Aorta (tissue), 5 donors: ENCODE results near the gene IRAK1. TPM values are rescaled to one million over a fixed set of nuclear protein-coding genes. Genes with fewer than 3 reads are reported as not detected.
"Not testable (repeated sequence)": the region's sequence is repeated elsewhere in the genome, so short reads cannot be mapped to it uniquely, and the experiment has no call there.

Experiments
- ATAC-seq: fragments of 200-7000 bp; cut with Tn5 transposase; one replicate; pipeline ENCODE4 v1.9.1; 2022; ENCODE audit warnings: moderate library complexity; ENCODE audit not compliant: low FRiP score
- DNase-seq, 2 donors: peaks; one replicate each; pipeline ENCODE4 v3.0.0-alpha.2; 2020
- H3K27ac ChIP-seq, 2 donors: one replicate each; pipeline ENCODE4 v1.5.1; 2013; ENCODE audit warnings: low read length in 2 of 2, mild to moderate bottlenecking in 2 of 2, moderate library complexity in 2 of 2, control low read depth in 1 of 2, inconsistent platforms in 1 of 2, low read depth in 1 of 2
- H3K27me3 ChIP-seq, 2 donors: one replicate each; pipeline ENCODE4 v1.6.1; 2013; ENCODE audit warnings: control low read depth in 1 of 2, low read length in 1 of 2, mild to moderate bottlenecking in 1 of 2, moderate library complexity in 1 of 2; ENCODE audit not compliant: insufficient read depth in 2 of 2, control insufficient read depth in 1 of 2
- H3K36me3 ChIP-seq, 2 donors: one replicate each; pipeline ENCODE4 v1.6.1; 2013; ENCODE audit warnings: control low read depth in 1 of 2, low read length in 1 of 2, mild to moderate bottlenecking in 1 of 2; ENCODE audit not compliant: insufficient read depth in 2 of 2, control insufficient read depth in 1 of 2
- H3K4me1 ChIP-seq, 2 donors: one replicate each; pipeline ENCODE4 v1.6.1; 2013; ENCODE audit warnings: low read length in 2 of 2, control low read depth in 1 of 2, mild to moderate bottlenecking in 1 of 2, moderate library complexity in 1 of 2; ENCODE audit not compliant: insufficient read depth in 2 of 2, control insufficient read depth in 1 of 2
- H3K4me3 ChIP-seq, 2 donors: one replicate each; pipeline ENCODE4 v1.5.1; 2013; ENCODE audit warnings: low read length in 2 of 2, control low read depth in 1 of 2, mild to moderate bottlenecking in 1 of 2
- H3K9me3 ChIP-seq: one replicate; pipeline ENCODE4 v1.6.1; 2013; ENCODE audit warnings: mild to moderate bottlenecking, low read length; ENCODE audit not compliant: control insufficient read depth
- WGBS, 2 donors: extraction: QIAGEN DNeasy Blood & Tissue Kit; methylation state at CpG; one replicate each; pipeline ENCODE4 v1.1.7; 2013; 5-methylcytosine and 5-hydroxymethylcytosine counted together
- intact Hi-C, 2 donors: fragments of 100-400 bp; cut with DNase I; formaldehyde crosslinking; loops; one replicate each; pipeline versions ENCODE4 v1.14.2 to v1.15.0; 2022
- polyA plus RNA-seq, 2 donors: library from polyadenylated mRNA; stranded (reverse); fragments of 200-250 nt; gene quantifications; one replicate each; pipeline ENCODE4 v1.2.3, GENCODE V29; 2013
- total RNA-seq, 2 donors: library from RNA; stranded (reverse); fragmentation: NEBNext Ultra II Directional; extraction: Animal tissue kit (Norgen Biotek cat#: 25700); gene quantifications; one replicate each; pipeline ENCODE4 v1.2.1, GENCODE V29; 2021
- donor health status: healthy with polysubstance abuse.
- donor health status: Bipolar disorder and iron deficiency.
- donor health status: DM: no; HTN: no; CAD: no.
- donor health status: DM: no; HTN: no; CAD: no.
- donor health status: DM: yes; HTN: yes; CAD: no.

IRAK1 gene
- total and polyA plus RNA-seq, 4 donors: 45.9 to 78.3 (median 61.4) TPM

DNA sequence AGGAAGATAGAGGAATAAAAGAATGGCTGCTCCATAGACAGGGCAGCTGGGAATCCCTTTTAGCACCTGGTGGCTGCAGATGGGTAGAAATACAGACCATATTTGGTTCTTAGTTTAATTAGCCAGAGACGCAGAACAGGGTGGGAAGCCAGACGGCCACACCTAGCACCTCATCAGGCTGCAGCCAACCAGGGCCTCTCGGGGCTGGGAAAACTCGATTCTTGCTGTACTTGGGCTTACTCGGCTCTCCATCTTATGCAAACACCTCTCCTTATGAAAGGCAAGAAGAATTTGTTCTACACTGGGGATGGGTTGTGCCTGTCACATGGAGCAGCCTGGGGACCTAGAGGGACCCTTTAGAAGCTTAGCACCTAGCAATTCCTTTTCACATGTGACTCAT is 19.7 kb downstream of the IRAK1 start:
- ATAC-seq: no peak
- DNase-seq: no peak
- Histone ChIP-seq H3K36me3 (no peaks in the 10 kb centered on the region), H3K4me3 (no peak overlapping the region), H3K27ac (no peak overlapping the region), H3K27me3 (no peaks in the 10 kb centered on the region), H3K9me3 (no peaks in the 10 kb centered on the region), H3K4me1 (no peaks in the 10 kb centered on the region)
- 78 to 81% methylated on average over 5 of the region's 5 CpGs for WGBS, 2 donors
- intact Hi-C loops: no loop called here

DNA sequence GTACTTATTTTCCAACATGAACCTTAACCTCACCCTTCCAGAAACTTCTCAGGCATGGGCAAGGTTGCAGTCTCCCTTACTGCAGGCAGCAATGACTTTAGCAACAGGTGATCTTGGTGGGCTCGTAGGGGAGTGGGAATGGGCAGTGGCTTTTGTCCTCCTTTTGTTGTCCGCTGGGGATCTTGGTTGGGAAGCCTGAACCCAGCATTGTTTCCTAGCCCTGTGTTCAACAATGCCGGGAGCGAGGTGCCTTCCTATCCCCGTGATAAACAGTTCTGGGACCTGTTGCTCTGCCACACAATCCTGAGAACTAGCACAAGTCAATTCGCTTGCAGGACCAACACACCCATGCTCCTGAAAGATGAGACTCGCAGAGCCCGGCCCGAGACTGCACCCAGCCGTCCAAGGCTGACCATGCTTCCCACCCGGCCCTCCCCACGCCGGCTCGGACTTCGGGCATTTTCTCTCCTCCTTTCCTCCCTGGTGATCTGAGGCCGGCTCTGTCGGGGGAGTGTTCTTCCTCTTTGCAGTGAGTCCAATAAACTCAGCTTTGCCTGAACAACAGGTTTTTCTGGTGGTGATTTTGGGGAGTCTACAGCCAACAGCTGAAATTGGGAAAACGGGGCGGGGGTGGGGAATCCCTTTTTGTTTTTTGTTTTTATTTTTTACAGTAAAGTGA is 20.2 kb downstream of the IRAK1 start:
- intact Hi-C loops: no loop called here
- Histone ChIP-seq H3K27ac (no peak overlapping the region), H3K4me3 (no peak overlapping the region), H3K27me3 (no peaks in the 10 kb centered on the region), H3K9me3 (no peaks in the 10 kb centered on the region), H3K36me3 (no peaks in the 10 kb centered on the region), H3K4me1 (no peaks in the 10 kb centered on the region)
- 72 to 77% methylated on average over 19 of the region's 19 CpGs for WGBS, 2 donors
- DNase-seq (no peak), ATAC-seq (no peak)

DNA sequence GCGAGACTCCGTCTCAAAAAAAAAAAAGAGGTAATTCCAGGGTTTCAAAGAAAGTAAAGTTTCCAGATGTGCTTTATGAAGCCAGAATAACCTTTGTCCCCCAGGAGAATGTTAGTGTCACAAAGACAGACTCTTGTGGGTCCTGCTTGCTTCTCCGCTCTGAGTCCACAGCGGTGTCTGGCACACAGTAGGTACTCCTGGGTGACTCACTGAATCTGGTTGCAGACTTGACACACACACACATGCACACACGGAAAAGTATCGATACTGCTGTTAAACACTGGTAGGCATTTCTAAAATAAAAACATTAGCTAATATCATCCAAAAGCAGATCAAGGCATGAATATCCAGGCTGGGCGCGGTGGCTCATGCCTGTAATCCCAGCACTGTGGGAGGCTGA is 24.2 kb downstream of the IRAK1 start:
- 88 to 97% methylated on average over 8 of the region's 8 CpGs for WGBS, 2 donors
- ATAC-seq: no peak
- no peaks in the 10 kb centered on the region for H3K27me3 ChIP-seq
- intact Hi-C loops: no loop called here
- H3K4me3 ChIP-seq: no peak overlapping the region
- no peak for DNase-seq
- no peaks in the 10 kb centered on the region for H3K4me1 ChIP-seq
- no peak overlapping the region for H3K27ac ChIP-seq
- no peaks in the 10 kb centered on the region for H3K9me3 ChIP-seq
- H3K36me3 ChIP-seq: no peaks in the 10 kb centered on the region

DNA sequence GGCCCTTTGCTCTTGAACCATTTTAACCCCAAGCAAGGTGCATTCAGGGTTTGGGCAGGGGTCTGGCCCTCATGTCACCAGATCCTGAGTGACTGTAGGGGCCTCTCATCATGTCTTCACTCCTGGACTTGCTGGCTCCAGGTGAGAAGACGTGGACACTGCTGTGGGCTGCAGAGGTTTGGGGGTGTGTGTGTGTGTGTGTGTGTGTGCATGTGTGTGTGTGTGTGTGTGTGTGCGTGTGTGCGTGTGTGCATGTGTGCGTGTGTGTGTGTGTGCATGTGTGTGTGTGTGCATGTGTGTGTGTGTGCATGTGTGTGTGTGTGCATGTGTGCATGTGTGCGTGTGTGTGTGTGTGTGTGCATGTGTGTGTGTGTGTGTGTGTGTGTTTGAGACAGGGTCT is 25.3 kb downstream of the IRAK1 start:
- DNase-seq, H3K4me3 ChIP-seq, H3K27me3 ChIP-seq, ATAC-seq, intact Hi-C loops, H3K4me1 ChIP-seq, H3K27ac ChIP-seq, H3K36me3 ChIP-seq, H3K9me3 ChIP-seq: not testable (repeated sequence)
- WGBS, 2 donors: 76 to 81% methylated on average over 4 to 5 of the region's 5 CpGs

DNA sequence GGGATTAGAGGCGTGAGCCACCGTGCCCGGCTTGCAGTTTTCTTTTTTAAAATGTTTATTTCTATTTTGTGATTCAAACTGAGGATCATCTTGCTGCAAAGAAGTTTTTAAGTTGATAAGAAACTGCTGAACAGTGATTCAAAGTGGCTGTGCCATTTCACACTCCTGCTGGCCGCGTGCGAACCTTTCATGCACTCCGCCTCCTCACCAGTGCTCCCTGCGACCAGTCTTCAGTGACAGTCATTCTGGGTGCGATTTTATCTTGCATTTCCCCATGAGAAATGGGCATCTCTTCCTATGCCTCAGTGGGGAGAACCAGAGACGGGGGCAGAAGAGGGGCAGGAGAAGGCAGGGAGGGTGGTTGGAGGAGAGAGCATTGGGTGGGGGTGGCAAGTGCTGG is 25.7 kb downstream of the IRAK1 start:
- H3K27ac ChIP-seq: no peak overlapping the region
- intact Hi-C loops: no loop called here
- DNase-seq (no peak), ATAC-seq (no peak)
- H3K4me1 ChIP-seq: no peaks in the 10 kb centered on the region
- no peaks in the 10 kb centered on the region for H3K27me3 ChIP-seq
- no peaks in the 10 kb centered on the region for H3K9me3 ChIP-seq
- 85 to 88% methylated on average over 10 of the region's 10 CpGs for WGBS, 2 donors
- no peak overlapping the region for H3K4me3 ChIP-seq
- H3K36me3 ChIP-seq: no peaks in the 10 kb centered on the region

DNA sequence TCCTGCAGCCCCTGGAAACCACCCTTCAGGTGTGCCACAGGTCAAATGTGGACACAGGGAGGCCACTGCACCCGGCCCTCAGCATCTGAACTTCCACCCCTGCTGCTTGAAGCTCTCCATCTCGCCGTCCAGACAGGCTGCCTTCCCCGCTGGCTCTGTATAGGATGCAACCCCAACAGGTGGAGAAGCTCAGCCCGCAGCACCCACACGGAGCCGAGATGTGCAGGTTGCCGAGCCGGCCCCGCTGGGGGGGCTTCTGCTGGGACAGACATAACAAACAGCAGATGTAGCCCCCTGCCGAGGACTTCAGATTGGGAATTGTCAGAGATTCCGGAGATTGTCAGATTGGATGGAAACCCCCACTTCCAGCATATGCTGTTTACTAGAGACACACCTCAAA is 26.6 kb downstream of the IRAK1 start:
- Histone ChIP-seq H3K27me3 (no peaks in the 10 kb centered on the region), H3K9me3 (no peaks in the 10 kb centered on the region), H3K4me3 (no peak overlapping the region), H3K27ac (no peak overlapping the region), H3K36me3 (no peaks in the 10 kb centered on the region), H3K4me1 (no peaks in the 10 kb centered on the region)
- DNase-seq (no peak), ATAC-seq (no peak)
- intact Hi-C loops: no loop called here
- 83 to 87% methylated on average over 12 of the region's 12 CpGs for WGBS, 2 donors

DNA sequence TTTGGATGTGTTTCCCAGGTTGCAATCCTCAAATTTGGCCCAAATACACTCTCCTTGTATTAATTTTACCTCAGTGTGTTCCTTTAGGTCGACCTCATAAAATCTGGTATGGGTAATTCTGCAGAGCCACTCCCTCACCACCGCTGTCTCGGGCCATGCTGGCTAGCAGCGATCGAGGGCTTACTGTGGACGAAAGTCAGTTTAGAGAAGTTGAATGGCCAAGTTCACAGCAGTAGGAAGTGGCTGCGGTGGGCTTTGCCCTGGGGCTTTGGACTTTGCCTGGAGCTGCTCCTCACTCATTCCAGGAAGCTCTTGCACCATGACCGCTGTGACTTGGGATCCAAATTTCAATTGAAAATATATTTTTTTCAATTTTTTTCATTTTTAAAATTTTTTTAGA is 27.5 kb downstream of the IRAK1 start:
- 91 to 93% methylated on average over 8 of the region's 8 CpGs for WGBS, 2 donors
- no peaks in the 10 kb centered on the region for H3K4me1 ChIP-seq
- H3K9me3 ChIP-seq: no peaks in the 10 kb centered on the region
- DNase-seq: no peak
- no peaks in the 10 kb centered on the region for H3K27me3 ChIP-seq
- H3K4me3 ChIP-seq: no peak overlapping the region
- no peak for ATAC-seq
- no peaks in the 10 kb centered on the region for H3K36me3 ChIP-seq
- intact Hi-C loops: no loop called here
- H3K27ac ChIP-seq: no peak overlapping the region

DNA sequence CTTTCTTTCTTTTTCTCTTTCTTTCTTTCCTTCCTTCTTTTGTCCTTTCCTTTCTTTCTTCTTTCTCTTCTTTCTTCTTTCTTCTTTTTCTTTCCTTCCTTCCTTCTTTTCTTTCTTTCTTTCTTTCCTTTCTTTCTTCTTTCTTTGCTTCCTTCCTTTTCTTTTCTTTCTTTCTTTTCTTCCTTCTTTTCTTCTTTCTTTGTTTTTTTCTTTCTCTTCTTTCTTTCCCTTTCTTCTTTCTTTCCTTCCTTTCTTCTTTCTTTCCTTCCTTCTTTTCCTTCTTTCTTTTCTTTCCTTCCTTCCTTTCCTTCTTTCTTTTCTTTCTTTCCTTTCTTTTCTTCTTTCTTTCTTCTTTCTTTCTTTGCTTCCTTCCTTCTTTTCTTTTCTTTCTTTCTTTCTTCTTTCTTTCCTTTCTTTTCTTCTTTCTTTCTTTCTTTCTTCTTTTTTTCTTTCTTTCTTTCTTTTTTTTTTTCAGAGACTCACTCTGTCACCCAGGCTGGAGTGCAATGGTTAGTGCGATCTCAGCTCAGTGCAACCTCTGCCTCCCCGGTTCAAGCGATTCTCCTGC is 28.6 kb downstream of the IRAK1 start:
- intact Hi-C loops: no loop called here
- Histone ChIP-seq H3K27ac (no peak overlapping the region), H3K4me1 (no peaks in the 10 kb centered on the region), H3K27me3 (no peaks in the 10 kb centered on the region), H3K4me3 (no peak overlapping the region), H3K9me3 (no peaks in the 10 kb centered on the region), H3K36me3 (no peaks in the 10 kb centered on the region)
- ATAC-seq: no peak
- no peak for DNase-seq
- WGBS, 2 donors: 97% methylated on average over 3 of the region's 3 CpGs

DNA sequence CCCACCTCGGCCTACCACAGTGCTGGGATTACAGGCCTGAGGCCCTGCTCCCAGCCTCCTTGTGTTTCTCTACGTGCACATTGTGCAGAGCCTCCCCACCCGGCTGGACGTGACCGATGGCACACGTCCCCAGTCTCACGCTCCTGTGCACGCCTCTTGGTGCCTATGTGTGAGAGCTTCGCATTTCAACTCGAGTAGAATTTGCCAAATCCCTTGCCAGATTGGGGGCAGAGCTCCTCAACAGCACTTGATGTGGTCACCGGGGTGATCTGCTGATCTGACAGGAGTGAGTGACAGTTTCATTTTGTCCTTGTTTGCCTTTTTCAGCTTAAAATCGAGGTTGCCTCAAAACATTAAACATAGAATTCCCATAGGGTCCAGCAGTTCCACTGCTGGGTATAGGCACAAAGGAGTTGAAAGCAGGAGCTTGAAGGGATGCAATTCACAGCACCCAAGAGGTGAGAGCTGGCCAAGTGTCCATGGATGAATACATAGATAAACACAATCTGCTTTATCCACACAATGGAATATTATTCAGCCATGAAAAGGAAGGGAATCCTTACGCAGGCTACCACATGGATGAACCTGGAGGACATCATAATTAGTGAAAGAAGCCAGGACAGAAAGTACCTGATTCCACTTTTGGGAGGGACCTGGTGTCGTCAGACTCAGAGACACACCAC is 29.6 kb downstream of the IRAK1 start:
- Histone ChIP-seq H3K9me3 (no peaks in the 10 kb centered on the region), H3K4me3 (no peak overlapping the region), H3K4me1 (no peaks in the 10 kb centered on the region), H3K36me3 (no peaks in the 10 kb centered on the region), H3K27ac (no peak overlapping the region), H3K27me3 (no peaks in the 10 kb centered on the region)
- 91 to 93% methylated on average over 14 of the region's 14 CpGs for WGBS, 2 donors
- DNase-seq: no peak
- intact Hi-C loops: no loop called here
- no peak for ATAC-seq
